NCI-H526 treated with DMSO at 0.1 percent for 48 hours (cell line): ENCODE results near the gene BLVRA.
"Not testable (repeated sequence)": the region's sequence is repeated elsewhere in the genome, so short reads cannot be mapped to it uniquely, and the experiment has no call there.

Source experiments
- DNase-seq: peaks from one replicate; lab custom pipeline; 2025; lab: John Stamatoyannopoulos, UW

BLVRA gene

GRCh38 chr7:43758029-43758821 lies at the start of gene BLVRA:
BLVRA (plus strand) TSS chr7:43758680; CDS start chr7:43771159, 12,479 bp downstream.
- no peak for DNase-seq

GRCh38 chr7:43711503-43711902 lies 47.0 kb upstream of the BLVRA start:
- no peak for DNase-seq

GRCh38 chr7:43715966-43716365 lies 42.5 kb upstream of the BLVRA start:
- DNase-seq, result not testable (repeated sequence)

DNA sequence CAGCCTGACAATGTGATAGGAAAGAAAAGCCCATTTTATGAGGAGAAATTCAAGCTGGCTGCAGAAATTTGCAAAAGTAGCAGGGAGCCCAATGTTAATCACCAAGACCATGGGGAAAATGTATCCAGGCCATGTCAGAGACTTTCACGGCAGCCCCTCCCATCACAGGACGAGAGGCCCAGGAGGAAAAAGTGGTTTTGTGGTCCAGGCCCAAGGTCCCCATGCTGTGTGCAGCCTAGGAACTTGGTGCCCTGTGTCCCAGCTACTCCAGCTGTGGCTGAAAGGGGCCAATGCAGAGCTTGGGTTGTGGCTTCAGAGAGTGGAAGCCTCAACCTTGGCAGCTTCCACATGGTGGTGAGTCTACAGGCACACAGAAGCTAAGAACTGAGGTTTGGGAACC lies 41.9 kb upstream of the BLVRA start:
- no peak for DNase-seq

- DNase-seq, result peak; percentile 25
These were observed 37.2 kb upstream of the BLVRA start for GRCh38 chr7:43721193-43721806.

GRCh38 chr7:43723007-43723341 lies 35.5 kb upstream of the BLVRA start:
- no peak for DNase-seq

DNA sequence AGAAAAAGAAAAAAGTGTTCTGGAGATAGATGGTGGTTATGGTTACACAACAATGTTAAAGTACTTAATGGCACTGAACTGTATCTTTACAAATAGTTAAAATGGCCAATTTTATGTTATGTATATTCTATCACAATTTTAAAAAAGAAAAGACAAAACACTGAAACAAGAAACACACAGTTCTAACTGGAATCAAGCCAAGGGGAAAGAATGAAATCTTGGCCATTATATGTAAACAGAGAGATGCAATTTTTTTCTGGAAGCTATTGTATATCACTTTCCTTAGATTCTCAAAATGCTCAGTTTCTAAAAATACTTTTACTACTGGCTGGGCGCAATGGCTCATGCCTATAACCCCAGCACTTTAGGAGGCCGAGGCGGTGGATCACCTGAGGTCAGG lies 33.2 kb upstream of the BLVRA start:
- no peak for DNase-seq

GRCh38 chr7:43726466-43726865 lies 32.0 kb upstream of the BLVRA start:
- no peak for DNase-seq

- DNase-seq, result no peak
These were observed 31.5 kb upstream of the BLVRA start for GRCh38 chr7:43727003-43727402.

DNA sequence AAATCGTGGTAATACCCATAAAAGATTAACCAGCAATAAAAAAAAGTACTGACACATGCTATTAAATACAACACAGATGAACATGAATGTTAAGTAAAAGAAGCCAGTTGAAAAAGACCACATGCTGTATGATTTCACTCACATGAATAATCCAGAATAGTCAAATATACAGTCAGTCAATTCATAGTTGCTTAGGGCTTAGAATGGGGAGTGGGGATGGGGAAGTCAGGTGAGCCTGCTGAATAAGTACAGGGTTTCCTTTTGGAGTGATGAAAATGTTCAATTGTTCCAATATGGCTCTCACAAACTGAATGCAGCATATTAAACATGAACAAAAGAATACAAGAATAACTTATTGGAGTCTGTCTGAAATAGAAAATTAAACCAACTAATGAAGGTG lies 31.0 kb upstream of the BLVRA start:
- no peak for DNase-seq

GRCh38 chr7:43729214-43729923 lies 29.1 kb upstream of the BLVRA start, which contains the start of gene COA1:
COA1 (minus strand) TSS chr7:43729523; CDS start chr7:43648614, 80,909 bp downstream.
- peak; percentile 85 for DNase-seq

DNA sequence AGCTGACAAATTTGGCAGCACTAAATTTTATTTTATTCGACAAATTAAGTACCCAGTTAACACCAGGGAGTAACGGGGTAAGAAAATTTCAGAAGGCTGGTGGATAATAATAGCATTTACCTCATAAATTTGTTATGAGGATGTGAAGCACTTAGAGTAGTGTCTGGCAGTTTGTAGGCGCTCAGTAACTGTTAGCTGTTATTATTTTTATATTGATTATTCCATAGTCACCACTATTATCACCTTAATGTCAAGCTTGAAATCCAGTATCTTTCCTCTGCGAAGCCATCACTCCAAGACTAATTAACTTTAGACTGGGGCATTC lies 28.6 kb upstream of the BLVRA start:
- no peak for DNase-seq

DNA sequence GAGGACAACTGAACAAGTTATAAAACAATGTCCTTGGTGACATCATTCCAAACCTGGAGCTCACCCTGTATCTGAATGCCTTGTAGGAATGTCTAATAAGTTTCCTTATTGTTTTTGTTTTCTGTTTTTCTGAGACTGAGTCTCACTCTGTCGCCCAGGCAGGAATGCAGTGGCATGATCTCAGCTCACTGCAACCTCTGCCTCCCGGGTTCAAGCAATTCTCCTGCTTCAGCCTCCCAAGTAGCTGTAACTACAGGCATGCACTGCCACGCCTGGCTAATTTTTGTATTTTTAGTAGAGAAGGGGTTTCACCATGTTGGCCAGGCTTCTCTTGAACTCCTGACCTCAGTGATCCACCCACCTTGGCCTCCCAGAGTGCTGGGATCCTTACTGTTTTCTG lies 27.0 kb upstream of the BLVRA start:
- DNase-seq, result not testable (repeated sequence)

- not testable (repeated sequence) for DNase-seq
These were observed 23.7 kb upstream of the BLVRA start for GRCh38 chr7:43734575-43735332.

- no peak for DNase-seq
These were observed 23.1 kb upstream of the BLVRA start for GRCh38 chr7:43735403-43735801.

GRCh38 chr7:43735802-43736603 lies 22.5 kb upstream of the BLVRA start:
- no peak for DNase-seq

DNA sequence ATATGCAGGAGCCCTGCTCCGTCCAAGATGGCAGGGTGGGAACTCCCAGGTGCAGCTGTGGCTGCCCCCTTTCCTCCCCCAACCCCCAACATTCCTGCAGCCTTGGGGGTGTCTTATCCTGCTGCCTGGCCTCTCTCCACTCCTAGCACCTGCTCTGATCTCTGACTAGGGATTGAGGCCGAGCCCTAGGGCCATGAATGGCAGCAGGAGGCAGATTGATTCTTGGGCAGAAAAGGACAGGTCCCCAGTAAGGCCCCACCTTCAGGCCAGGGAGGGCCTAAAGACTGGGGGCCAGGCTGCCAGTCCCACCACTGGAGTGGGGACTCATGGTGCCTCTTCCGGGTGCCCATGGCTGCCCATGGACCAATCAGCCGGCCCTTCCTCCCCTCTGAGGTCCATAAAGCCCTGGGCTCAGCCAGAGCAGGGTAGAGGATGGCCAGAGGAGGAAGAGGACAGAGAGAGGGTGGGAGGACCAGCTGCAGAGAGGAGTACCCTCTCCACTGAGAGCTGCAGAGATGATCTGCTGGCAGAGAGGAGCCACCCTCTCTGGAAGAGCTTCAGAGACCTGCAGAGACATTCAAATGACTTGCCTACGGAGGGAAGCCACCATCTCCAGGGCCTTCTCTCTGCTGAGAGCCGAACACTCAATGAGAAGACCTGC lies 20.9 kb upstream of the BLVRA start:
- DNase-seq, result no peak

- DNase-seq, result no peak
These were observed 15.8 kb upstream of the BLVRA start for GRCh38 chr7:43742692-43743091.

GRCh38 chr7:43747328-43748105 lies 11.0 kb upstream of the BLVRA start:
- DNase-seq, result peak; percentile 16

GRCh38 chr7:43749383-43749940 lies 9.0 kb upstream of the BLVRA start:
- no peak for DNase-seq
